Activated T-helper 9 cell treated with anti-CD3 and anti-CD28 coated beads, Interleukin-2, amount 50 U/mL, for 16 hours (primary cell): ENCODE measurements around the gene PSMD10.

Source experiments
- DNase-seq: peaks from one replicate; pipeline ENCODE4 v3.0.0-alpha.2; 2020; ENCODE audit warnings: low read depth

PSMD10 gene

DNA sequence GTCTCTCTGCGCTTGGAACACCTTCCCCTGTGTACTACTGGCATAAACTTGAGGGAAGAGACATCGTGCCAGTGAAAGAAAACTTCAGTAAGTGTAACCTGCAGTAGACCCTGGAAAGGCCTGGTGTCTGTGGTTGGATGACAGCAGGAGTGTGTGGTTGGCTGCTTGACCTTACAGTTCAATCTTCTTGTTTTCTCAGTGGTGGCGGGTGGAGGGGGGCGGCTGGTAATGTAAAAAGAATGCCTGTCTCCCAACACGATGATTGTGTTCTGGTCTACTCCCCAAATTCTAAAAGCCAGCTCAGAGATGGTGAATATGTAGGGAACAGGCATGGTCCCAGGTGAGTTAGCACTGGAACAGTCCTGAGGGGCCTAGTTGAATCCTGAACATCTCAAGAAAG is 18.6 kb downstream of the PSMD10 start:
- no peak for DNase-seq

DNA sequence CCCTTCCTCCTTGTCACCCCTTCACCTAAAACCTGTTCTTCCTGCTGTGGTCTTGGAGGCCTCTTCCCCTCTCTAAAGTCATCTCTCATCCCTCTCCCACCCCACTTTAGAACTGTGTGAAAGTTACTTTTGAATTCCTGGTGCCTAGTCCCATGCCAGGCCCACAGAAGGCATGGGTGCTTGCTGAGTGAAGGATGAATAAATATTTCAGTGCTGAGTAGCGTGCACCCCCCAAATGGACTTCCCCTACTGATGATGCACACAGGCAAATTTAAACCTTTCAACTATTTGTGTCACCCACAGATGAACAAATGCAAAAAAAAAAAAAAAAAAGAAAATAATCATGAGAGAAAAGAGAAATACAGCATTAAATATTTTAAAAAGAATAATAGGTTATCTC is 19.8 kb downstream of the PSMD10 start:
- DNase-seq, result no peak

DNA sequence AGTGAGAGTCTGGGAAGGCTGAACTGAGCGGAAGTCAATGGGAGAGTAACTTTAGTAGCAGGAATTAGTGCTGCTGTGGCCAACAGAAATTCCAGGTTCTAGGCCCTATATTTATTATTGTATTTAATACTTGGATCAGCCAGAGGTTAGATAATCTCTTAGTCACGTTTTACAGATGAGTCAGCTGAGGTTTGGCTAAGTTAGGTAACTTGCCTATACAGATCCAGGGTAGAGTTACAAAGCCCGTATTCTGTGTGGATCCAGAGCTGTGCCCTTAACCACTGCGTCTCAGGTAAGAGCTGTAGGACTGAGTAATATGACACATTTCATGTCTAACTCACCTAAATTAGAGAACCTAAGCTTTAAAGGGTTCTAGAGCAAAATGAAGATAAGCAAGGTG is 20.5 kb downstream of the PSMD10 start:
- DNase-seq, result no peak

DNA sequence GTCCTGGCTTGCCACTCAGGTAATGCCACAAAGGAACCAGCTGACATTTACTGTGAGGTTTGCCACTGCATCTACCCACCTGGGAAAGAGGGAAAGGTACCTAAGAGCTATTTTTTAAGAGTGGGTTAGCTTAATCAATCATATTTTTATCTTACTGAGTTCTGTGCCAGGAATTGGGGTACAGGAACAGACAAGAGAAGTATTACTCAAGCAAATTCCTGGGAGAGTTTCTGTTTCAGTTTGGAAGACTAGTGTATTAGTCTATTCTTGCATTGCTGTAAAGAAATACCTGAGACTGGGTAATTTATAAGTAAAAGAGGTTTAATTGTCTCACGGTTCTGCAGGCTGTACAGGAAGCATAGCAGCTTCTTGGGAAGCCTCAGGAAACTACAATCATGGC is 23.2 kb downstream of the PSMD10 start:
- DNase-seq, result no peak

DNA sequence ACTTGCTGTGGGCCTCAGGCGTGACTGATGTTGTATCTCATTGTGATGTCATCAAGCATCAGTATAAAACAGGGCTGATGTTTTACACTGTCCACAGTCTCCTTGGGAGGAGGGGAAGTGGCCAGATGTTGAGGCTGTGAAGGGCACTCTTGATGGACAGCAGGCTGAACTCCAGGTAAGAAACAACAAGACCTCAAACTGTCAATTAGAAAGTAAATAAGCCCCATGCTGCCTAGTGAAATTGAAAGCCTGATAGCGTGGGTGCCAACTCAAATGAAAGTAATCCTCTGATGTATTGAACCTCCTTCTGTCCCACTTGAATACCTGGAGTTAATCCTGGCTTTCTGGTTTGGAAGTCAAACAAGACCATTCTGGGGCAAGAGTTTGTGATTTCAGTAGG is 26.7 kb downstream of the PSMD10 start:
- no peak for DNase-seq

DNA sequence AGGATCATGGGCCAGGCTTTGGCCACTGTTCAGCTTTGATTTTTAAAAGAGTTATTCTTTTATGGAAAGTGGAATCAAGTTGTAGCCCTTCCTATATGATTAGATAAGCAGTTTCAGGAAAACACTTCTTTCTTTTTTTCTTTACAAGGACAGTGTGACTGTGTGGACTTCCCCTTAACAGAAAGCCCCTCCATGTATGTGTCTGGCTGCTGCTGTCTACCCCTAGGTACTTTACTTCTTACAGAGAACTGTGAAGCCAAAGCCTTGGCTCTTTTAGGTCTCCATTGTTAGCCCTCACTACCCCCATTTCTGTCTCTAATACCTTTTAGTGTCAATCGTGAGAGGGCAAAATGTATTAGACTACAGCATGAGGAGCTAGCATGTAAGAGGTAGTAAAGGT is 27.3 kb downstream of the PSMD10 start:
- DNase-seq, result no peak

DNA sequence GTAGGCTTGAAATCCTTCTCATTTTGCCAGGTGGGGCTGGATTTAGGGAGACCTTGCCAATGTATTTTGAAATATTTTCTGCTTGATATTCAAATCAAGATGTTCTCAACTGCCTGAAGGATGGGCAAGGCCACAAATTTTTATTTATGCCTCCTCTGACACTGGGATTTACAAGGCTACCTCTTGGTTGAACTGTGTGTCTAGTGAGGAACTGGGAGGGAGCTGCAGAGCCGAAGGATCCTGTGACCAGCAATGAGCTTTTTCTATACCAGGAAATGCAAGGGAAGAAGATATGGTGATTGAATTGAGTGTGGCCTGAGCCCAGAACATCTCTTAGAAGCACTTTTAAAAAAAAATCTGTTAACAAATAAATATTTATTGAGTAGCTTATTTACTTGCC is 31.5 kb downstream of the PSMD10 start:
- no peak for DNase-seq

DNA sequence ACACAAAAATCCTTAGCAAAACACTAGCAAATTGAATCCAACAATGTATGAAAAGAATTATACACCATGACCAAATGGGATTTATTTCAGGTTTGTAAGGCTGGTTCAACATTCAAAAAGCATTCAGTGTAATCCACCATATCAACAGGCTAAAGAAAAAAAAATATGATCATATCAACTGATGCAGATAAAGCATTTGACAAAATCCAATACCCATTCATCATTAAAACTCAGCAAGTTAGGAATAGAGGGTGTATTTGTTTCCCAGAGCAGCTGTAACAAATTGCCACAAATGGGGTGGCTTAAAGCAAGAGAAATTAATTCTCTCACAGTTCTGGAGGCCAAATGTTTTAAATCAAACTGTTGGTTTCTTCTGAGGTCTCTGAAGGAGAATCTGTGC is 35.8 kb downstream of the PSMD10 start:
- no peak for DNase-seq

DNA sequence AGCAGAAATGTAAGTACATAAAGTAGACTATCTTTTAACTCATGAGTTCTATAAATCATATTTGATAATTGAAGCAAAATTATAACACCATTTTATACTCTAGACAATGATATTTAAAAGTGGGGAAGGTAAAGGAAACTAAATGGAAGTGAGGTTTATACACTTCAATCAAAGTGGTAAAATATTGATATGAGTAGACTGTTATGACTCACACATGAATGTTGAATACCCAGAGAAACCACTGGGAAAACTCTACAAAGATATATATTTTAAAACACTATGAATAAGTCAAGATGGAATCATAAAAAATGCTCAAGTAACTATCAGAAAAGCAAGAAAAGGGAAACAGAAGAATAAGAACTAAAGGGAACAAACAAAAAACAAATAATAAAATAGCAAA is 38.1 kb downstream of the PSMD10 start:
- DNase-seq, result no peak

DNA sequence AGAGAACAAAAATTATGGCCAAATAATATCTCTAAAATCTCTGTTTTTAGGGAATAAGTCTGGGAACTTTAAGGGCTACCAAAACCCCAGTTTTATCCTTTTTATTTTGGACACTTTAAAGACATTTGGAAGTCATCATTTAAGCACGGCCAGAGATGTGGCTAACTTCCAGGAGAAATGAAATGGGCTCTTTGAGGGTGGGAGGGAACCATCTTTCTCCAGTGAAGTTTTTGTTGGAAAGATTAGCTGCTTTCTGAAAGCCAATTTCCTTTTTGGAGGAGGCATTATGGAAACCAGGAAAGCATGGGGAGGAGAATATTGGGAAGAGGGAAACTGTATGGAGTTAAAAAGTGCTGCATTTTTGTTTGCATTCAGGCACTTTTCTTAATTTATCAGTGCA is 41.7 kb downstream of the PSMD10 start:
- no peak for DNase-seq

DNA sequence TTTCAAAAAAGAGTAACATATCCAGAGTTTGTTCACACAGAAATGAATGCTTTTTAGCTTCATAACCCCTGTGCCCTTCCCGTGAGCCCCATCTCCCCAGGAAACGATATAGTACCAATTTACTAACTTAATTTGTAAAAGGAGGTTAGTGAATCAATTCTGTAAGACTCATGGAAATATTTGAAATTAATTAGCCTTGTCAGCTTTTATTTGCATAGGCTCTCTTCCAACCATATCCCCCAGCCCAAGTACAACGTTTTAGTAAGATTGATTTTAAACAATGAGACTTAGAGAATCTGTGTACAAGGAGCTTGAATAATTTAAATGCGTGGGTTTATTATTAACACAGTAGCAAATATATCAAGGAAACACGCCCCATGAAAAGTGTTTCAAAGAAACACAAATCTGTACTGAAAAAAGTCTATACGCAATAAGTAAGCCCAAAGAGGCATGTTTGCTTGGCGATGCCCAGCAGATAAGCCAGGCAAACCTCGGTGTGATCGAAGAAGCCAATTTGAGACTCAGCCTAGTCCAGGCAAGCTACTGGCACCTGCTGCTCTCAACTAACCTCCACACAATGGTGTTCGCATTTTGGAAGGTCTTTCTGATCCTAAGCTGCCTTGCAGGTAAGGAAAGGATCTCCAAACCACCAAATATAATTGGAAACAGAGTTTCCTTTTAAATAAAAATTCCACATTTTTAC is 46.6 kb downstream of the PSMD10 start, which contains the start of gene VSIG1:
Gene VSIG1, plus strand, starts transcription at position 512 of the 703 bp plus-strand sequence. Its CDS starts 66 bp downstream, at position 578.
- no peak for DNase-seq

DNA sequence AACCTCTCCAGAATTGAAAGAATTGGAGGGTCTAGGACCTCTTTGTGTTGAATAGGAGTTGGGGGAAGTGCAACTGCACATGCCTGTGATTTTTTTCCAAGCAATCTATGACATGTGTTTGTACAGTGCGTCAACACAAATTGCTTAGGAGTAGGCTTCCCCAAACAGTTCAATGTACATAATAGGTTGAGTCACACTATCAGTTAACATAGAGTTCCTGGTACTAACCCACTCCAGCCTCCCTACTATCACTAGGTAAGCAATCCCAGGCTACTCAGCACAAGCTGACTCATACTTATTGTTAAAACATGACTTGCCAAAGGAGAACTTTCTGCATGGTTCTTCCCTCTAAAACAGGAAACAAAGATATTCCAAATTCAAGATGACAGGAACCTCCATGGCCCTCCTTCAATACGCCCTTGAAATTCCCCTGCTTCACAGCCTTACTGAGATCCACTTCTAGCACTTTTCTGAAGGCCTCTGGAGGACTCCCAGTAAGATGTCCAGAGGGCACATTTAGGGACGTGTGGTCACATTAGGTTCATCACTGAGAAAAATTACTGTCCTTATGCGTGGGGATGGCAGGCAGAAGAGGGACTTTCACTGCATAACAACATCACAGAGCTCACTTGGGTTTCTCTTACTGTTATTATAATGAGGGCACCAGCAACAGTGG is 54.9 kb downstream of the PSMD10 start:
- DNase-seq, result no peak

DNA sequence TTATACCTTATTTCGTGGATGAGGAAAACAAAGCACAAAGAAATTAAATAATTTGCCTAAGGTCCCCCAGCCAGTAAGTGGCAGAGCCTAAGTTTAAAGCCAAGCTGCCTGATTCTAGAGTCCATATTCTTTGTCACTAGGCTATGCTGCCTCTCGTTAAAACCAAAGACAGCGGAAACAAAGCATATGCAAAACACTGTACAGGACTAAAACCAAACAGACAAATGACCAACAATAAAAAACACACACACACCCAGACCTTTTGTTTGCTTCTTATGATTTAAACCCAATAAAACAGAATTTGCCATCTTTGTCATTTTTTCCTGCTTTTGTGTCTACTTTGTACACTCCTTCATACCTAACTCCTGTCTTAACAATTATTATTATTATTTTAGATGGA is 56.6 kb downstream of the PSMD10 start:
- no peak for DNase-seq
